ENCODE data around the gene KRTAP4-9.
"Not testable (repeated sequence)": the region's sequence is repeated elsewhere in the genome, so short reads cannot be mapped to it uniquely, and the experiment has no call there.

Gene KRTAP4-9

GRCh38 chr17:41107941-41108450, 2.8 kb downstream of the KRTAP4-9 start:
- ATAC-seq (ENCODE audit: low read depth) (no peak), DNase-seq (ENCODE audit: low spot score) (no peak)
- no peak overlapping the region for H3K4me3 ChIP-seq (ENCODE audit: severe bottlenecking)
- no peaks in the 10 kb centered on the region for H3K9me3 ChIP-seq (ENCODE audit: severe bottlenecking)
- no peak overlapping the region for H3K27ac ChIP-seq (ENCODE audit: poor library complexity, severe bottlenecking)
- H3K4me1 ChIP-seq (ENCODE audit: insufficient read depth, poor library complexity, severe bottlenecking), result peaks cover 6% of the 10 kb centered on the region
- TF ChIP-seq CTCF (IDR thresholded peaks at IDR 0.05; ENCODE audit: poor library complexity, severe bottlenecking), result no peak
- no peaks in the 10 kb centered on the region for H3K36me3 ChIP-seq (ENCODE audit: low read depth)
- H3K27me3 ChIP-seq (ENCODE audit: insufficient read depth, poor library complexity, severe bottlenecking), result no peaks in the 10 kb centered on the region

- H3K36me3 ChIP-seq (ENCODE audit: low read depth); DNase-seq (ENCODE audit: low spot score); H3K27ac ChIP-seq (ENCODE audit: poor library complexity, severe bottlenecking); H3K27me3 ChIP-seq (ENCODE audit: insufficient read depth, poor library complexity, severe bottlenecking); H3K4me3 ChIP-seq (ENCODE audit: severe bottlenecking); H3K4me1 ChIP-seq (ENCODE audit: insufficient read depth, poor library complexity, severe bottlenecking); H3K9me3 ChIP-seq (ENCODE audit: severe bottlenecking); ATAC-seq (ENCODE audit: low read depth): not testable (repeated sequence)
Measured at GRCh38 chr17:41108728-41109386, 3.7 kb downstream of the KRTAP4-9 start.

- H3K4me3 ChIP-seq (ENCODE audit: severe bottlenecking), result no peak overlapping the region
- H3K27me3 ChIP-seq (ENCODE audit: insufficient read depth, poor library complexity, severe bottlenecking), result no peaks in the 10 kb centered on the region
- no peaks in the 10 kb centered on the region for H3K9me3 ChIP-seq (ENCODE audit: severe bottlenecking)
- no peak for ATAC-seq (ENCODE audit: low read depth)
- no peaks in the 10 kb centered on the region for H3K4me1 ChIP-seq (ENCODE audit: insufficient read depth, poor library complexity, severe bottlenecking)
- TF ChIP-seq CTCF (IDR thresholded peaks at IDR 0.05; ENCODE audit: poor library complexity, severe bottlenecking), result no peak
- H3K27ac ChIP-seq (ENCODE audit: poor library complexity, severe bottlenecking), result no peak overlapping the region
- DNase-seq (ENCODE audit: low spot score), result no peak
- H3K36me3 ChIP-seq (ENCODE audit: low read depth), result no peaks in the 10 kb centered on the region
Measured at GRCh38 chr17:41111151-41111885, 6.1 kb downstream of the KRTAP4-9 start.

- ATAC-seq (ENCODE audit: low read depth) (no peak), DNase-seq (ENCODE audit: low spot score) (no peak)
- Histone ChIP-seq H3K4me3 (ENCODE audit: severe bottlenecking) (no peak overlapping the region), H3K9me3 (ENCODE audit: severe bottlenecking) (no peaks in the 10 kb centered on the region), H3K27ac (ENCODE audit: poor library complexity, severe bottlenecking) (no peak overlapping the region), H3K4me1 (ENCODE audit: insufficient read depth, poor library complexity, severe bottlenecking) (peaks cover 4% of the 10 kb centered on the region), H3K36me3 (ENCODE audit: low read depth) (no peaks in the 10 kb centered on the region), H3K27me3 (ENCODE audit: insufficient read depth, poor library complexity, severe bottlenecking) (no peaks in the 10 kb centered on the region)
- TF ChIP-seq CTCF (IDR thresholded peaks at IDR 0.05; ENCODE audit: poor library complexity, severe bottlenecking), result no peak
Measured at GRCh38 chr17:41116297-41116696, 11.1 kb downstream of the KRTAP4-9 start.

GRCh38 chr17:41117846-41118386, 12.7 kb downstream of the KRTAP4-9 start, which contains the start of gene KRTAP4-11:
Gene KRTAP4-11, minus strand, starts transcription at chr17:41118373. Its CDS starts 58 bp downstream, at chr17:41118315.
- ATAC-seq (ENCODE audit: low read depth); H3K4me1 ChIP-seq (ENCODE audit: insufficient read depth, poor library complexity, severe bottlenecking); H3K27ac ChIP-seq (ENCODE audit: poor library complexity, severe bottlenecking); DNase-seq (ENCODE audit: low spot score); H3K4me3 ChIP-seq (ENCODE audit: severe bottlenecking); H3K9me3 ChIP-seq (ENCODE audit: severe bottlenecking); H3K27me3 ChIP-seq (ENCODE audit: insufficient read depth, poor library complexity, severe bottlenecking); H3K36me3 ChIP-seq (ENCODE audit: low read depth): not testable (repeated sequence)

Data from RWPE2 (cell line).